Trophoblast cell (in vitro differentiated cells and primary cell): ENCODE data around the gene RANGAP1. TPM values are rescaled to one million over a fixed set of nuclear protein-coding genes. Genes with fewer than 3 reads are reported as not detected.

Source experiments
- DNase-seq, 2 donors: peaks; one replicate each; pipeline ENCODE4 v3.0.0-alpha.2; 2016
- H2AFZ ChIP-seq: 2 replicates; pipeline ENCODE4 v1.6.1; 2013; ENCODE audit warnings: low read length, moderate library complexity, mild to moderate bottlenecking; ENCODE audit not compliant: insufficient read depth, poor library complexity
- H2AK5ac ChIP-seq: 2 replicates; pipeline ENCODE4 v1.6.1; 2013; ENCODE audit warnings: mild to moderate bottlenecking, low read length
- H2BK120ac ChIP-seq: 2 replicates; pipeline ENCODE4 v1.6.1; 2013; ENCODE audit warnings: low read length, mild to moderate bottlenecking, moderate library complexity; ENCODE audit not compliant: insufficient read depth, poor library complexity
- H2BK12ac ChIP-seq: 2 replicates; pipeline ENCODE4 v1.6.1; 2013; ENCODE audit warnings: mild to moderate bottlenecking, low read length, moderate library complexity
- H2BK5ac ChIP-seq: 2 replicates; pipeline ENCODE4 v1.6.1; 2013; ENCODE audit warnings: low read length, low read depth, moderate library complexity, mild to moderate bottlenecking; ENCODE audit not compliant: poor library complexity
- H3K14ac ChIP-seq: 2 replicates; pipeline ENCODE4 v1.6.1; 2013; ENCODE audit warnings: mild to moderate bottlenecking, low read length
- H3K18ac ChIP-seq: 2 replicates; pipeline ENCODE4 v1.6.1; 2013; ENCODE audit warnings: mild to moderate bottlenecking, low read length
- H3K23ac ChIP-seq: 2 replicates; pipeline ENCODE4 v1.6.1; 2013; ENCODE audit warnings: low read length
- H3K27ac ChIP-seq: 2 replicates; pipeline ENCODE4 v1.5.1; 2013; ENCODE audit warnings: low read depth, mild to moderate bottlenecking, inconsistent platforms, low read length, moderate library complexity
- H3K27me3 ChIP-seq: 2 replicates; pipeline ENCODE4 v1.6.1; 2013; ENCODE audit warnings: inconsistent platforms, mild to moderate bottlenecking, low read length, moderate library complexity; ENCODE audit not compliant: insufficient read depth
- H3K36me3 ChIP-seq, 2 experiments: 1 replicate in 1 of 2; 2 replicates in 1 of 2; pipeline ENCODE4 v1.6.1; 2013; ENCODE audit warnings: low read length in 2 of 2, mild to moderate bottlenecking in 2 of 2, moderate library complexity in 1 of 2; ENCODE audit not compliant: insufficient read depth in 2 of 2, control insufficient read depth in 1 of 2
- H3K4ac ChIP-seq: 2 replicates; pipeline ENCODE4 v1.6.1; 2013; ENCODE audit warnings: low read depth, mild to moderate bottlenecking, low read length, moderate library complexity
- H3K4me1 ChIP-seq, 2 experiments: 1 replicate in 1 of 2; 2 replicates in 1 of 2; pipeline ENCODE4 v1.6.1; 2013; ENCODE audit warnings: low read length in 2 of 2, mild to moderate bottlenecking in 2 of 2, moderate library complexity in 1 of 2; ENCODE audit not compliant: insufficient read depth in 2 of 2, control insufficient read depth in 1 of 2
- H3K4me2 ChIP-seq: 2 replicates; pipeline ENCODE4 v1.6.1; 2013; ENCODE audit warnings: inconsistent platforms, mild to moderate bottlenecking, low read length, moderate library complexity
- H3K4me3 ChIP-seq: 2 replicates; pipeline ENCODE4 v1.5.1; 2013; ENCODE audit warnings: mild to moderate bottlenecking, low read depth, low read length, inconsistent platforms
- H3K79me1 ChIP-seq: one replicate; pipeline ENCODE4 v1.6.1; 2013; ENCODE audit warnings: low read length
- H3K79me2 ChIP-seq: 2 replicates; pipeline ENCODE4 v1.6.1; 2013; ENCODE audit warnings: low read length, mild to moderate bottlenecking; ENCODE audit not compliant: control insufficient read depth, insufficient read depth, poor library complexity
- H3K9ac ChIP-seq: 2 replicates; pipeline ENCODE4 v1.6.1; 2013; ENCODE audit warnings: mild to moderate bottlenecking, low read length
- H3K9me3 ChIP-seq: 2 replicates; pipeline ENCODE4 v1.6.1; 2013; ENCODE audit warnings: low read depth, mild to moderate bottlenecking, control low read depth, inconsistent platforms, low read length; ENCODE audit not compliant: insufficient read depth
- H4K12ac ChIP-seq: 2 replicates; pipeline ENCODE4 v1.6.1; 2013; ENCODE audit warnings: low read depth, mild to moderate bottlenecking, low read length, moderate library complexity
- H4K8ac ChIP-seq: 2 replicates; pipeline ENCODE4 v1.6.1; 2013; ENCODE audit warnings: low read depth, mild to moderate bottlenecking, low read length, moderate library complexity
- H4K91ac ChIP-seq: one replicate; pipeline ENCODE4 v1.6.1; 2013; ENCODE audit warnings: low read depth, mild to moderate bottlenecking, low read length, moderate library complexity
- WGBS: extraction: QIAGEN DNeasy Blood & Tissue Kit; methylation state at CpG from one replicate; pipeline ENCODE4 v1.1.7; 2013; ENCODE audit warnings: missing lambda C conversion rate; ENCODE audit not compliant: insufficient read length, insufficient coverage; ENCODE audit errors: extremely low coverage; 5-methylcytosine and 5-hydroxymethylcytosine counted together
- polyA plus RNA-seq: library from polyadenylated mRNA; stranded (reverse); fragments of 200-250 nt; gene quantifications from 2 replicates; pipeline ENCODE4 v1.2.3, GENCODE V29; 2013

RANGAP1 gene
- 75.2 TPM in 2 replicates for polyA plus RNA-seq

DNA sequence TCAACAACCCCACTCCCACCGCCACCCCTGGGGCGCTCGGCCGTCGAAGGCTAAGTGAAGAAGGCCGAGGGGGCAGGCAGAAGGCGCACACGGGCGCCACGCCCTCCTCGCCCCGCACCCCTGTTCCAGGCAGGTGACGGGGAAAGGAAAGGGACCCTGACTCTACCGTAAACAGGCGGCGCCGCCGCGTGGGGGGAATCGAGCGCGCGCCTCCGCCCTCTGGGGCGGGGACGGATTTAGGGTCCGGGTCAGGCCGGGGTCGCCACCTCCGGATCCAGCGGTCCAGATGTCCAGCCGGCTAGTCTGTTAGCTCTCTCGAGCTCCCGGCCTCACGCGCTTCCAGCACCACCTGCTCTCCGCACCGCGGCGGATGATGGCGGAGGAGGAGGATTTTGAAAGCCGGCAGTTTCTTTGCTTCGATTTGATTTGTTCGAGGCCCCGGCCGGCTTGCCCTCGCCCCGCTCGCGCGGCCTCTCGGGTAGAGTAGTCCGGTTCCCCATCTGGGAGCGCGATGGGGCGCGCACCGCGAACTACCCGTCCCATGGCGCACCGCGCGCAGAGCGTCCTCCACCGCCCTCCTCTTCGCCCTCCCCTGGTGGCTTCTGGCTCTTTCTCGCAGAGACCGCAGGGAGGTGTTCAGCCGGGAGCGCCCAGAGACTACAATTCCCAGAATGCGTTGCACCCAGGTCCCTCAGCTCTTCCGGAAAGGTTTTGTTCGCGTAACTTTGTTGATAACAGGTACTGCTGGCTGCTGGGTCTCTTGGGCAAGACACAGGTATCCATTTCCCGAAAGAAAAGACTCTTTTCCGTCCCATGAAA lies at the start of gene RANGAP1:
RANGAP1 (minus strand) TSS at position 368 of the 819 bp plus-strand sequence. CDS start 5,143 bp downstream, outside the sequence.
- H3K79me2 ChIP-seq, result peaks cover 13% of the 10 kb centered on the region
- peak within 1 kb of the TSS; percentile 95 for H2BK120ac ChIP-seq
- H3K79me1 ChIP-seq, result peaks cover 31% of the 10 kb centered on the region
- peaks cover 11 to 19% of the 10 kb centered on the region in 2 experiments for H3K36me3 ChIP-seq
- peak within 1 kb of the TSS; percentile 82 for H3K9ac ChIP-seq
- H4K8ac ChIP-seq, result peak within 1 kb of the TSS; percentile 80
- DNase-seq, result peak; percentile 99
- H3K4ac ChIP-seq, result peak within 1 kb of the TSS; percentile 90
- peak within 1 kb of the TSS; percentile 85 for H3K4me3 ChIP-seq
- H2BK12ac ChIP-seq, result peak within 1 kb of the TSS; percentile 82
- H4K91ac ChIP-seq, result peak within 1 kb of the TSS; percentile 99
- H3K27me3 ChIP-seq, result no peaks in the 10 kb centered on the region
- WGBS, result no CpG with 5 or more reads among the region's 77 CpGs
- no peak within 1 kb of the TSS for H3K23ac ChIP-seq
- H3K27ac ChIP-seq, result peak within 1 kb of the TSS; percentile 98
- peak within 1 kb of the TSS; percentile 90 for H2AFZ ChIP-seq
- H3K4me2 ChIP-seq, result peak within 1 kb of the TSS; percentile 87
- peak within 1 kb of the TSS; percentile 90 for H4K12ac ChIP-seq
- H3K18ac ChIP-seq, result peak within 1 kb of the TSS; percentile 82
- peak within 1 kb of the TSS; percentile 89 for H2AK5ac ChIP-seq
- H3K14ac ChIP-seq, result peak within 1 kb of the TSS; percentile 99
- peaks cover 12 to 37% of the 10 kb centered on the region in 2 experiments for H3K4me1 ChIP-seq
- H3K9me3 ChIP-seq, result no peaks in the 10 kb centered on the region
- peak within 1 kb of the TSS; percentile 98 for H2BK5ac ChIP-seq

DNA sequence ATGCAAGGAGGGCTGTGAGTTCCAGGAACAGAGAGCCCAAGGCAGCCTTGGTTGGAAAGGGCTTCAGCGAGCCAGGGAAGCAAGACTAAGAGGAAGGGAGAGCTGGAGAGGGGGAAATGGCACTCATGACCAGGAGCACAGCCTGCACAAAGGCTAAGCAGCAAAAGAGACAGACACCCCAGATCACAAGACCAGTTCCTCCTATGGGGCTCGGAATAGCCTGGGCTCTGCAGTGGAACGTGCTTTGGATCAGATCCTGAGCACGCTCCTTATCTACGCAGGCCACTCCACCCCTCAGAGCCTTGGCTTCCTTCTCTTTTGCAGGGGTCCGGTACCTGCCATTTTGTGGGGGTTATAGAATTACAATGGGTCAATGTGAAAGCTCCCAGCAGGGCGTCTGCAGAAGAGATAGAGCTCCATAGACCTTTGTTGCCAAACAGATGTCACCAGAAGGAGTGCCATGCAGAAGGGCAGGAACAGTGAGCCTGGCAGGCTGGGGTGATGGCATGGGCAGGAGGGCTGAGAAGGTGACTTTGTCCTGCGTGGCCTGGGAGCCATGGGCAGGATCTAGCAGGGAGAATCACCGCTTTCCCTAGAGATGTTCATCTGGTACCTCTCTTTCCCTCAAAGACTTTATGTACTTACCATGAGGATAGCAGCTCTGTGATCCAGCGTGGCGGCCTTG lies 49.1 kb upstream of the RANGAP1 start:
- Histone ChIP-seq H3K36me3 (peaks cover 59% of the 10 kb centered on the region in 2 experiments), H2BK120ac (no peak overlapping the region)

DNA sequence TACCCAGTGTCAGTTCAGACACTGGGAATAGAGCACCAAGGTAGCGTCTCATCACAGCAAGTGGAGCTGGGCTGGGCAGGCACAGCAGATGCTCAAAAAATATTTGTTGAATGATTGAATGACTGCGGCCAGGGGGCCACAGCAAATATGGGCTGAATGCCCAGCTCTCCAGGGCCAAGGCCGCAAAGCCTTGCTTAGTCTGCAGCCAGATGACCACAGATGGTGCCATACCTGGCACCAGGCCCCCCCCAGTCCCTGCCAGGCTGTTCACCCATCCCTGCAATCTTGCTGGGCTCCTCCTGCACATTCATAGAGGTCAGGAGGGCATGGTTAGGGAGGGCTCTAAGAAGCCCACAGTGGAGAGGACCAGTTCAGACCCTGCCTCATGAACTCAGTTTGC lies 48.2 kb upstream of the RANGAP1 start:
- no peak overlapping the region for H4K12ac ChIP-seq
- no CpG with 5 or more reads among the region's 3 CpGs for WGBS
- H3K79me2 ChIP-seq, result no peaks in the 10 kb centered on the region
- H3K27me3 ChIP-seq, result no peaks in the 10 kb centered on the region
- no peak overlapping the region for H2BK120ac ChIP-seq
- no peak overlapping the region for H3K4me3 ChIP-seq
- H2AK5ac ChIP-seq, result no peak overlapping the region
- H3K9ac ChIP-seq, result no peak overlapping the region
- no peak overlapping the region for H4K8ac ChIP-seq
- H3K4me2 ChIP-seq, result no peak overlapping the region
- no peak overlapping the region for H3K27ac ChIP-seq
- H3K79me1 ChIP-seq, result no peaks in the 10 kb centered on the region
- H3K23ac ChIP-seq, result no peak overlapping the region
- H2AFZ ChIP-seq, result no peak overlapping the region
- H3K9me3 ChIP-seq, result no peaks in the 10 kb centered on the region
- no peak for DNase-seq
- H2BK5ac ChIP-seq, result no peak overlapping the region
- peaks cover 57% of the 10 kb centered on the region in 2 experiments for H3K36me3 ChIP-seq
- H4K91ac ChIP-seq, result no peak overlapping the region
- H3K14ac ChIP-seq, result no peak overlapping the region
- no peak overlapping the region for H3K4ac ChIP-seq
- H2BK12ac ChIP-seq, result no peak overlapping the region
- peaks cover 0 to 3% of the 10 kb centered on the region in 2 experiments for H3K4me1 ChIP-seq
- no peak overlapping the region for H3K18ac ChIP-seq

More for the DNA sequence above, 49.1 kb upstream of the RANGAP1 start:
- Histone ChIP-seq H3K79me2 (no peaks in the 10 kb centered on the region), H3K9me3 (no peaks in the 10 kb centered on the region), H4K91ac (no peak overlapping the region), H2AFZ (no peak overlapping the region), H4K12ac (no peak overlapping the region), H2BK5ac (no peak overlapping the region), H3K4me1 (peaks cover 0 to 3% of the 10 kb centered on the region in 2 experiments), H3K23ac (no peak overlapping the region), H3K27ac (no peak overlapping the region), H3K27me3 (no peaks in the 10 kb centered on the region), H3K79me1 (no peaks in the 10 kb centered on the region), H2BK12ac (no peak overlapping the region), H2AK5ac (no peak overlapping the region), H3K14ac (no peak overlapping the region), H3K4me2 (no peak overlapping the region), H3K4me3 (no peak overlapping the region), H3K4ac (no peak overlapping the region), H3K9ac (no peak overlapping the region), H4K8ac (no peak overlapping the region), H3K18ac (no peak overlapping the region)
- WGBS, result no CpG with 5 or more reads among the region's 11 CpGs
- no peak for DNase-seq

DNA sequence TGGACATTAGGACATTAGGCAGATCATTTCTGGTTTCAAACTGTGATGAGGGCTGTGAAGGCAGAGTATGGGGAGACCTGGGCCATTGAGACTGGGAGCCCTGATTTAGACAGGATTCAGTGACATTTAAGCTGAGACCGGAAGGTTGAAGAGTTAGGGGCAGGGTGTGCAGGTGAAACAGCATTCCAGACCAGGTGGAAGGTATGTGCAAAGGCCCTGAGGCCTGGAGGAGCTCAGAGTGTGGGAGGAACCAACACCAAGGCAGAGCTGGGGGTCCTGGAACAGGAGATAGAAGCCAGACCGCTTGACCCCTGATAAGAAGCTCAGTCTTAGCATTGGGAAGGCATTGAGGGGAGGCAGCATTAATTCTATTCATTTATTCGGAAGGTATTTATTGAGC lies 47.8 kb upstream of the RANGAP1 start:
- Histone ChIP-seq H2AFZ (no peak overlapping the region), H3K4me3 (no peak overlapping the region), H3K4ac (no peak overlapping the region), H3K27me3 (no peaks in the 10 kb centered on the region), H3K4me1 (peaks cover 0 to 3% of the 10 kb centered on the region in 2 experiments), H3K23ac (no peak overlapping the region), H2AK5ac (no peak overlapping the region), H4K91ac (no peak overlapping the region), H3K79me2 (no peaks in the 10 kb centered on the region), H4K12ac (no peak overlapping the region), H3K9ac (no peak overlapping the region), H3K27ac (no peak overlapping the region), H4K8ac (no peak overlapping the region), H3K14ac (no peak overlapping the region), H2BK120ac (no peak overlapping the region), H3K36me3 (peaks cover 53% of the 10 kb centered on the region in 2 experiments), H3K9me3 (no peaks in the 10 kb centered on the region), H2BK5ac (no peak overlapping the region), H3K18ac (no peak overlapping the region), H3K4me2 (no peak overlapping the region), H2BK12ac (no peak overlapping the region), H3K79me1 (no peaks in the 10 kb centered on the region)
- WGBS, result no CpG with 5 or more reads among the region's 3 CpGs
- DNase-seq, result peak; percentile 38 to 70
